Measurements from ENCODE around the gene CATSPERB. TPM values are rescaled to one million over a fixed set of nuclear protein-coding genes. Genes with fewer than 3 reads are reported as not detected.
A peak's percentile ranks its signal among the peaks of the same experiment; 100 is the strongest.
"Not testable (repeated sequence)": the region's sequence is repeated elsewhere in the genome, so short reads cannot be mapped to it uniquely, and the experiment has no call there.

CATSPERB gene
- total and polyA plus RNA-seq, 3 experiments from 2014 or later, result 0.20 to 1.2 (median 1.1) TPM

DNA sequence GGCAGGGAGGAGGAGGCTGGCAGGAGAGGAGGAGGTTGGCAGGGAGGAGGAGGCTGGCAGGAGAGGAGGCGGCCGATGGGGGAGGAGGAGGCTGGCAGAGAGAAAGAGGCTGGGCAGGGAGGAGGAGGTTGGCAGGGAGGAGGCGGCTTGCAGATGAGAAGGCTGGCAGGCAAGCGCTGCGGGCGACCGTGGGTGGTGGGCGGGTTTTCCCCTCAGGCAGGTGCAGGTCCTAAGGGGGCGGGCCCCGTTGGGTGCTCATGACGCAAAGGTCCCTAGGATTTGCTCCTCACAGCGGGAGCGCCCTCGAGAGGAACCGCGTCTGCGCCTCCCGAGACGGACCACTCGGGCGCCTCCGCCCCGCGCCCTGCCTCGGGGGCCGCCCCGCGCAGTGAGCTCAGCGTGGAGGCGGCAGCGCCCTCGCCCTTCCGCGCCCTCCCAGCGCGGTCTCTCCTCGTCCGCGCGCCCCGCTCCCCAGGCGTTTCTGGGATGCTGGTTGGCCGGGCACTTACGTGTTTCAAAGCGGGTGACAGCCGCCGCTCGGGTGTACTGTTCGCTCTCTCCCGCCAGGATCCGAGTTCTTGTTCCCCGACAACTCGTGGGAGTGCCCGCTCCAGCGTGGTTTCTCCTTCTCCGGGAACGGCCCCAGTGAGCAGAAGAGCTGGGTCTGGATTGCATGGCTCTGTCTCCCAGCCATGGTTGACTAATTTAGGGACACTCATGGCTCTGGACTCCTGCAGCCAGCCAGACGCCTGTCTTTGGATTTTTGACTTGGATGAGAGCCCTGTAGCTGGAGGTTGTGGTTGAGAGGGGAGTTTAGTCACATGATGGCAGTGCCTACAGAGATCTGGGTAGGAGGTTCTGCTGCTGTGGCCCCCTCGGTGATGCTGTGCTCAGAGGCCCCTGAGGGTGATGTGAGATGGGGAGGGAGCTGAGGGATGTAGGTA, 157.7 kb downstream of the CATSPERB start:
- no peaks in the 10 kb centered on the region for H3K9me3 ChIP-seq (ENCODE audit: low read length)
- Mint-ChIP-seq H3K27ac (peak overlapping the region in 3 of 8 donors; percentile 2 to 76 (median 71)), H3K36me3 (peaks cover 0 to 2% (median 0%) of the 10 kb centered on the region in 3 donors), H3K9me3 (no peaks in the 10 kb centered on the region), H3K4me1 (peaks cover 11 to 14% (median 12%) of the 10 kb centered on the region in 3 donors), H3K4me3 (peak overlapping the region; percentile 74 to 83 (median 81)), H3K27me3 (peaks cover 8 to 36% of the 10 kb centered on the region in 2 donors)
- peaks cover 5% of the 10 kb centered on the region for H3K4me1 ChIP-seq (ENCODE audit: insufficient read depth, low read length)
- CTCF ChIA-PET, result interaction anchor here (1.0 kb wide), 1 partner anchor 22 kb away, joined by 4 read pairs; no protein-coding TSS in a partner anchor
- H3K27ac ChIP-seq (ENCODE audit: low read depth, low read length), result no peak overlapping the region
- POLR2A ChIA-PET, result no interaction called here
- H3K27me3 ChIP-seq (ENCODE audit: insufficient read depth, low read length, poor library complexity, severe bottlenecking), result no peaks in the 10 kb centered on the region
- H3K4me3 ChIP-seq (ENCODE audit: low read length), result peak overlapping the region; percentile 23
- peak; percentile 39 to 69 (median 57) for DNase-seq
- no peaks in the 10 kb centered on the region for H3K36me3 ChIP-seq (ENCODE audit: insufficient read depth, low read length)

DNA sequence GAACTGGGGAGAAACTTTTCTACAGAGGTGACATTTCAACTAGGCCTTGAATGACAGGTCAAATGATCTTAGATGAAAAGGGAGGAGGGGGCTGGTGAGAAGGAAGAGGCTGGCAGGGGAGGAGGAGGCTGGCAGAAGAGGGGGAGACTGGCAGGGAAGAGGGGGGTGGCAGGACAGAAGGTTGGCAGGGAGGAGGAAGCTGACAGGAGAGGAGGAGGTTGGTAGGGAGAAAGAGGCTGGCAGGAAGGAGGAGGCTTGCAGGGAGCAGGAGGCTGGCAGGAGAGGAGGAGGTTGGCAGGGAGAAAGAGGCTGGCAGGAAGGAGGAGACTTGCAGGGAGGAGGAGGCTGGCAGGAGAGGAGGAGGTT, 158.4 kb downstream of the CATSPERB start:
- Mint-ChIP-seq H3K4me1 (peaks cover 11 to 14% (median 12%) of the 10 kb centered on the region in 3 donors), H3K27me3 (peaks cover 8 to 38% of the 10 kb centered on the region in 2 donors), H3K27ac (no peak overlapping the region), H3K4me3 (peak overlapping the region; percentile 23 to 74 (median 58)), H3K36me3 (no peaks in the 10 kb centered on the region), H3K9me3 (peaks cover 0 to 2% (median 0%) of the 10 kb centered on the region in 5 donors)
- DNase-seq, result no peak
- Histone ChIP-seq H3K36me3 (ENCODE audit: insufficient read depth, low read length) (no peaks in the 10 kb centered on the region), H3K27ac (ENCODE audit: low read depth, low read length) (no peak overlapping the region), H3K4me3 (ENCODE audit: low read length) (peak overlapping the region; percentile 23), H3K9me3 (ENCODE audit: low read length) (no peaks in the 10 kb centered on the region), H3K4me1 (ENCODE audit: insufficient read depth, low read length) (peaks cover 5% of the 10 kb centered on the region), H3K27me3 (ENCODE audit: insufficient read depth, low read length, poor library complexity, severe bottlenecking) (no peaks in the 10 kb centered on the region)
- ChIA-PET CTCF (no interaction called here), POLR2A (no interaction called here)

GRCh38 chr14:91570021-91570420, 161.9 kb downstream of the CATSPERB start:
- no peak for DNase-seq
- no peak overlapping the region for H3K4me3 ChIP-seq (ENCODE audit: low read length)
- POLR2A ChIA-PET, result no interaction called here
- H3K36me3 ChIP-seq (ENCODE audit: insufficient read depth, low read length), result no peaks in the 10 kb centered on the region
- Mint-ChIP-seq H3K4me1 (peaks cover 11 to 13% (median 12%) of the 10 kb centered on the region in 3 donors), H3K36me3 (peaks cover 0 to 7% (median 0%) of the 10 kb centered on the region in 3 donors), H3K27me3 (peaks cover 8 to 48% of the 10 kb centered on the region in 2 donors), H3K27ac (no peak overlapping the region), H3K9me3 (peaks cover 0 to 2% (median 0%) of the 10 kb centered on the region in 5 donors), H3K4me3 (no peak overlapping the region)
- H3K4me1 ChIP-seq (ENCODE audit: insufficient read depth, low read length), result peaks cover 5% of the 10 kb centered on the region
- CTCF ChIA-PET, result no interaction called here
- no peaks in the 10 kb centered on the region for H3K27me3 ChIP-seq (ENCODE audit: insufficient read depth, low read length, poor library complexity, severe bottlenecking)
- H3K27ac ChIP-seq (ENCODE audit: low read depth, low read length), result no peak overlapping the region
- no peaks in the 10 kb centered on the region for H3K9me3 ChIP-seq (ENCODE audit: low read length)

DNA sequence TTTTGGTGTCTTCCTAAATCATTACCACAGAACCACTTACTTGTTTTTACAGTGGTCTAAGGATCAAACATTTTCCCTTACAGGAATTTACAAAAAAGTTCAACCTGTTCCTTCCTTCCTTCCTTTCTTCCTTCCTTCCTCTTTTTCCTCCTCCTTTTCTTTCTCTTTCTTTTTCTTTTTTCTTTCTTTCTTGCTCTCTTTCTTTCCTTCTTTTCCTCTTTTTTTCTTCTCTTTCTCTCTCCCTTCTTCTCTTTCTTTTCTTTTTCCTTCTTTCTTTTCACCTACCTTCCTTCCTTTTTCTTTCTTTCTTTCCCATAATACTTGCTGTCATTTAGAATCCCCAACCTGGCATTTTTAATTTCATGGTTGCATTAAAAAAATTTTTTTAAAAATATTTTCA, 162.6 kb downstream of the CATSPERB start:
- no peaks in the 10 kb centered on the region for H3K9me3 ChIP-seq (ENCODE audit: low read length)
- H3K27ac ChIP-seq (ENCODE audit: low read depth, low read length), result no peak overlapping the region
- H3K4me1 ChIP-seq (ENCODE audit: insufficient read depth, low read length), result peaks cover 5% of the 10 kb centered on the region
- CTCF ChIA-PET, result no interaction called here
- no peaks in the 10 kb centered on the region for H3K36me3 ChIP-seq (ENCODE audit: insufficient read depth, low read length)
- peaks cover 0 to 10% (median 0%) of the 10 kb centered on the region in 3 donors for H3K36me3 Mint-ChIP-seq
- no peak overlapping the region for H3K4me3 ChIP-seq (ENCODE audit: low read length)
- peaks cover 0 to 2% (median 0%) of the 10 kb centered on the region in 5 donors for H3K9me3 Mint-ChIP-seq
- H3K27ac Mint-ChIP-seq, result no peak overlapping the region
- peaks cover 8 to 43% of the 10 kb centered on the region in 2 donors for H3K27me3 Mint-ChIP-seq
- POLR2A ChIA-PET, result no interaction called here
- H3K4me3 Mint-ChIP-seq, result no peak overlapping the region
- H3K27me3 ChIP-seq (ENCODE audit: insufficient read depth, low read length, poor library complexity, severe bottlenecking), result no peaks in the 10 kb centered on the region
- peaks cover 6% of the 10 kb centered on the region in 3 donors for H3K4me1 Mint-ChIP-seq
- DNase-seq, result no peak

DNA sequence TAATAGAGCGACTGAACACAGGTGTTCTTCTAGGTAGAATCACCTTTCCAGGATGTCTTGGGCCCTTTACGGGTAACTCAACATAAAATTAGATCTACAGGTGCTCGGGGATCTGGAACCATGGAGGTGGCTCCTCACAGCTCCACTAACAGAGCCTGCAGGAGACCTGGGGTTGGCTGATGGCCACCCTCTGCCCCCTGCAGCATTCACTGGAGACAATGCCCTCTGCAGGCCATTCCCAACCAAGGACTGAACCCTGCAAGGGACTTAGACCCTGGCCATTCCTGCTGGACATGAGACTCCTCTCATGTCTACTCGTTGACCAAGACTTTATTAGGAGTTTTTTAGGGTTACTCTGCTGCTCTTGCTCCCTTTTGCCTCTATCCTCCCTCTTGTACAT, 163.3 kb downstream of the CATSPERB start:
- ChIA-PET POLR2A (no interaction called here), CTCF (no interaction called here)
- Mint-ChIP-seq H3K4me1 (peaks cover 5 to 6% (median 5%) of the 10 kb centered on the region in 3 donors), H3K27ac (no peak overlapping the region), H3K9me3 (peaks cover 0 to 7% (median 2%) of the 10 kb centered on the region in 5 donors), H3K36me3 (peaks cover 0 to 10% (median 0%) of the 10 kb centered on the region in 3 donors), H3K27me3 (peaks cover 8 to 46% of the 10 kb centered on the region in 2 donors), H3K4me3 (no peak overlapping the region)
- no peak overlapping the region for H3K27ac ChIP-seq (ENCODE audit: low read depth, low read length)
- H3K4me3 ChIP-seq (ENCODE audit: low read length), result no peak overlapping the region
- no peaks in the 10 kb centered on the region for H3K27me3 ChIP-seq (ENCODE audit: insufficient read depth, low read length, poor library complexity, severe bottlenecking)
- H3K4me1 ChIP-seq (ENCODE audit: insufficient read depth, low read length), result peaks cover 3% of the 10 kb centered on the region
- no peaks in the 10 kb centered on the region for H3K9me3 ChIP-seq (ENCODE audit: low read length)
- no peaks in the 10 kb centered on the region for H3K36me3 ChIP-seq (ENCODE audit: insufficient read depth, low read length)
- DNase-seq, result no peak

- H3K36me3 ChIP-seq (ENCODE audit: insufficient read depth, low read length); H3K4me1 ChIP-seq (ENCODE audit: insufficient read depth, low read length); H3K4me3 ChIP-seq (ENCODE audit: low read length); H3K27ac Mint-ChIP-seq; H3K9me3 Mint-ChIP-seq; H3K9me3 ChIP-seq (ENCODE audit: low read length); POLR2A ChIA-PET; H3K4me1 Mint-ChIP-seq; H3K27ac ChIP-seq (ENCODE audit: low read depth, low read length); H3K36me3 Mint-ChIP-seq; DNase-seq; H3K27me3 ChIP-seq (ENCODE audit: insufficient read depth, low read length, poor library complexity, severe bottlenecking); CTCF ChIA-PET; H3K4me3 Mint-ChIP-seq: not testable (repeated sequence)
- peaks cover 8 to 40% of the 10 kb centered on the region in 2 donors for H3K27me3 Mint-ChIP-seq
Measured at GRCh38 chr14:91567827-91568226, 164.1 kb downstream of the CATSPERB start.

DNA sequence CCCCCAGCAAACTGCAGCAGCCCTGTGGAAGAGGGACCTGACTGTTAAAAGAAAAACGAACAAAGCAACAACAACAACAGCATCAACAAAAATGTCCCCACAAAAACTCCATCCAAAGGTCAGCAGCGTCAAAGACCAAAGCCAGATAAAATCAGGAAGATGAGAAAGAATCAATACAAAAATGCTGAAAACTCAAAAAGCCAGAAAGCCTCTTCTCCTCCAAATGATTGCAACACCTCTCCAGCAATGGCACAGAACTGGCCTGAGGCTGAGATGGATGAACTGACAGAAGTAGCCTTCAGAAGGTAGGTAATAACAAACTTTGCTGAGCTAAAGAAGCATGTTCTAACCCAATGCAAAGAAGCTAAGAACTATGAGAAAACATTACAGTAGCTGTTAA, 176.4 kb downstream of the CATSPERB start:
- Histone ChIP-seq H3K9me3 (ENCODE audit: low read length) (no peaks in the 10 kb centered on the region), H3K27ac (ENCODE audit: low read depth, low read length) (no peak overlapping the region), H3K4me3 (ENCODE audit: low read length) (no peak overlapping the region), H3K27me3 (ENCODE audit: insufficient read depth, low read length, poor library complexity, severe bottlenecking) (no peaks in the 10 kb centered on the region), H3K4me1 (ENCODE audit: insufficient read depth, low read length) (no peaks in the 10 kb centered on the region), H3K36me3 (ENCODE audit: insufficient read depth, low read length) (no peaks in the 10 kb centered on the region)
- no peak for DNase-seq
- POLR2A ChIA-PET, result no interaction called here
- peaks cover 2 to 6% (median 4%) of the 10 kb centered on the region in 5 donors for H3K9me3 Mint-ChIP-seq
- peaks cover 7 to 16% of the 10 kb centered on the region in 2 donors for H3K27me3 Mint-ChIP-seq
- H3K36me3 Mint-ChIP-seq, result peaks cover 0 to 21% (median 4%) of the 10 kb centered on the region in 3 donors
- no peak overlapping the region for H3K27ac Mint-ChIP-seq
- CTCF ChIA-PET, result no interaction called here
- H3K4me1 Mint-ChIP-seq, result no peaks in the 10 kb centered on the region
- H3K4me3 Mint-ChIP-seq, result no peak overlapping the region

DNA sequence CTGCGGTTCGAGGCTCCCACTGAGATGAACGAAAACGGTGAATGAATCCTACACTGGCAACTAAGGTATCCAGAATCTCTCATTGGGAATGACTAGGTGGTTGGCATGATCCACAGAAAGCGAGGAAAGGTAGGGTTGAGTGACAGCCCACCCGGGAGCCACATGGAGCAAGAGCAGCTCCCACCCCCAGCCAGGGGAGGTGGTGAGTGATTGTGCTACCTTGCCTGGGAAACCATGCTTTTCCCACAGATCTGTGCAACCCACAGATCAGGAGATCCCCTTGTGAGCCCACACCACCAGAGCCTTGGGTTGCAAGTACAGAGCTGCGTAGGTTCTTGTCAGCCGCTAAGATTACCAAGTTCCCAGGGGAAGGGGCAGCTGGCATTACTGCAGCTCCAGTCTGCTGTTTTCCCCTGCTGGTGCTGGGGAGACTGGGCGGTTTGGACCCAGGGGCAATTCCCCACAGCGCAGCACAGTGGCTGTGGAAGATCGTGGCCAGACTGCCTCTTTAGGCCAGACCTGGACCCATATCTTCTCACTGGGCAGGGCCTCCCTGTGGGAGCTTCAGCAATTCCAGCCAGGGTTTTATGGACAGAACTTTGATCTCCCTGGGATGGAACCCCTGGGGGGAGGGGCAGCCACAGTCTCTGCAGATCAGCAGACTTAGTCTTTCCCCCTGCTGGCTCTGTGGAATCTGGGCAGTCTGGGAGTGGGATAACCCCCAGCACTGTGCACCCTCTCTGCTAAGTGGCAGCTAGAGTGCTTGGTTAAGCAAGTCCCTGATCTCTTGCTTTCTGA, 177.2 kb downstream of the CATSPERB start:
- Mint-ChIP-seq H3K4me3 (no peak overlapping the region), H3K4me1 (no peaks in the 10 kb centered on the region), H3K9me3 (peaks cover under 1 to 6% (median 4%) of the 10 kb centered on the region in 5 donors), H3K36me3 (peaks cover 0 to 21% (median 4%) of the 10 kb centered on the region in 3 donors), H3K27me3 (peaks cover 7 to 16% of the 10 kb centered on the region in 2 donors), H3K27ac (no peak overlapping the region)
- H3K27me3 ChIP-seq (ENCODE audit: insufficient read depth, low read length, poor library complexity, severe bottlenecking), result no peaks in the 10 kb centered on the region
- ChIA-PET CTCF (no interaction called here), POLR2A (no interaction called here)
- no peaks in the 10 kb centered on the region for H3K9me3 ChIP-seq (ENCODE audit: low read length)
- no peak for DNase-seq
- no peaks in the 10 kb centered on the region for H3K36me3 ChIP-seq (ENCODE audit: insufficient read depth, low read length)
- H3K4me1 ChIP-seq (ENCODE audit: insufficient read depth, low read length), result no peaks in the 10 kb centered on the region
- H3K27ac ChIP-seq (ENCODE audit: low read depth, low read length), result no peak overlapping the region
- H3K4me3 ChIP-seq (ENCODE audit: low read length), result no peak overlapping the region
